Measurements from ENCODE around the gene CPNE9. TPM values are rescaled to one million over a fixed set of nuclear protein-coding genes. Genes with fewer than 3 reads are reported as not detected.

Gene CPNE9, protein sequence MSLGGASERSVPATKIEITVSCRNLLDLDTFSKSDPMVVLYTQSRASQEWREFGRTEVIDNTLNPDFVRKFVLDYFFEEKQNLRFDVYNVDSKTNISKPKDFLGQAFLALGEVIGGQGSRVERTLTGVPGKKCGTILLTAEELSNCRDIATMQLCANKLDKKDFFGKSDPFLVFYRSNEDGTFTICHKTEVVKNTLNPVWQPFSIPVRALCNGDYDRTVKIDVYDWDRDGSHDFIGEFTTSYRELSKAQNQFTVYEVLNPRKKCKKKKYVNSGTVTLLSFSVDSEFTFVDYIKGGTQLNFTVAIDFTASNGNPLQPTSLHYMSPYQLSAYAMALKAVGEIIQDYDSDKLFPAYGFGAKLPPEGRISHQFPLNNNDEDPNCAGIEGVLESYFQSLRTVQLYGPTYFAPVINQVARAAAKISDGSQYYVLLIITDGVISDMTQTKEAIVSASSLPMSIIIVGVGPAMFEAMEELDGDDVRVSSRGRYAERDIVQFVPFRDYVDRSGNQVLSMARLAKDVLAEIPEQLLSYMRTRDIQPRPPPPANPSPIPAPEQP
- polyA plus RNA-seq = under 1 TPM in 2 of 4 donors, not detected in 2; 0.35 to 0.92 TPM
- long read RNA-seq, donor 1 = 0 reads
- long read RNA-seq, donor 2 = 0 reads
- long read RNA-seq, donor 3 = 0 reads
- long read RNA-seq, donor 4 = 0 reads
- long read RNA-seq, donor 5 = 0 reads
- long read RNA-seq, donor 6 = 0 reads
- long read RNA-seq, donor 7 = 0 reads
- long read RNA-seq, donor 8 = 0 reads
- long read RNA-seq, donor 9 = 0 reads
- long read RNA-seq, donor 10 = 0 reads

DNA sequence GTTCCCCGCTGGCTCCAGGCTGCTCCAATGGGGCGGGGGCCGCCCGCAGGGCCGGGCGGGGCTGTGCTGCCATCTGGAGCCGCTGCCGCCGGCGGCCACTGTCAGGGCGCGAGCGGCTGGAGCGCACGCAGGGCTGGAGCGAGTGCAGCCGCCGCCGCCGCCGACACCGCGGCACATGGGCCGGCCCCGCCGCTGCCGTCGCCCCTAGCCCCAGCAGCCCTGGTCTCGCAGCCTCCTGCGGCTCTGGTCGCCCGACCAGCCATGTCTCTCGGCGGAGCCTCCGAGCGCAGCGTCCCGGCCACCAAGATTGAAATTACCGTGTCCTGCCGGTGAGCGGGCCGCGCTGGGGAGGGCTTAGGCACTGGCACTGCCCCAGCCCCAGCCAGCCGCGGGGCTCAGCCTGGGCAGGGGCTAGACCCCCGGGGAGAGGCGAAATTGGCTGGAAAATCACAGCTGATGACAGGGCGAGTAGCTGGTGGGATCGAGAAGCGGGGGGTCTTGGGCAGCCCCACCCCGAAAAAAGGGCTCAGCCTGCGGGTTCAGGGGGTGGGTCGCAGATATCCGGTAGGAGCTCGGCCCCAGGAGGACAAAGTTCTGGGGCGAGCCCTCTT is at the start of gene CPNE9:
TSS of gene CPNE9 (plus strand) at position 98 of the 611 bp plus-strand sequence. CDS start at position 262, 164 bp downstream.
- H3K4me3 ChIP-seq (ENCODE audit: low read depth in 1 of 3, low read length in 3 of 3) = peak within 1 kb of the TSS in 2 of 3 donors; percentile 19 to 27
- 1 to 7% (median 3%) methylated on average over 33 to 56 of the region's 56 CpGs for WGBS, 3 donors
- H3K9me3 ChIP-seq (ENCODE audit: control insufficient read depth in 2 of 2, insufficient read depth in 1 of 2, low read depth in 1 of 2, low read length in 1 of 2) = no peaks in the 10 kb centered on the region
- FAIRE-seq = no peak
- DNase-seq = peak in 1 of 2 donors; percentile 17
- peaks cover 3 to 13% (median 13%) of the 10 kb centered on the region in 3 donors for H3K4me1 ChIP-seq (ENCODE audit: control insufficient read depth in 3 of 3, insufficient read depth in 2 of 3, low read depth in 1 of 3, low read length in 2 of 3)
- no peak within 1 kb of the TSS for H3K27ac ChIP-seq (ENCODE audit: low read depth in 1 of 3, low read length in 2 of 3)
- H3K36me3 ChIP-seq (ENCODE audit: control insufficient read depth in 3 of 3, insufficient read depth in 2 of 3, low read depth in 1 of 3, low read length in 3 of 3) = peaks cover 3 to 23% (median 5%) of the 10 kb centered on the region in 3 donors
- peaks cover 0 to 19% (median 0%) of the 10 kb centered on the region in 3 donors for H3K27me3 ChIP-seq (ENCODE audit: control insufficient read depth in 3 of 3, insufficient read depth in 3 of 3, low read length in 3 of 3)

DNA sequence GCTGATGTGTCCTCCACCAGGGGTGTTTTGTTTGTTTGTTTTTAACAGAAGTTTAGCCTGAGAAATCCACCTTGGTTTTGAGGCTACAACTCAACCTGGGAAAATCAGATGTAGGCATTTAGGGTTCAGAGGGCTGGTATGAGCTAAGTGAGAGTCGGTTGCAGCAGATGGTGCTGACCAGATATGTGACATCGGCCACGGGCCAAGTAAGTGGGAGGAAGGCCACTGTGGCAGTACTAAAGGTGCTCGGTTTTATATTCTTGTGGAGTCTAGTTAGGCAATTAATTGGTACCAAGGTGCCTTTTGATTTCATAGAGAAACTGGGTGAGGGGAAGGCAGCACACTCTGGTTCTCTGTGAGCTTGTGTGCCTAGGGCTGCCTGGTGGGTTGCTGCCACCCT is 43.8 kb upstream of the CPNE9 start:
- FAIRE-seq (no peak), DNase-seq (no peak)
- H3K9me3 ChIP-seq (ENCODE audit: control insufficient read depth in 2 of 2, insufficient read depth in 1 of 2, low read depth in 1 of 2, low read length in 1 of 2) = no peaks in the 10 kb centered on the region
- 93 to 94% (median 94%) methylated on average over 4 of the region's 4 CpGs for WGBS, 3 donors
- H3K4me1 ChIP-seq (ENCODE audit: control insufficient read depth in 3 of 3, insufficient read depth in 2 of 3, low read depth in 1 of 3, low read length in 2 of 3) = no peaks in the 10 kb centered on the region
- H3K27ac ChIP-seq (ENCODE audit: low read depth in 1 of 3, low read length in 2 of 3) = no peak overlapping the region
- H3K36me3 ChIP-seq (ENCODE audit: control insufficient read depth in 3 of 3, insufficient read depth in 2 of 3, low read depth in 1 of 3, low read length in 3 of 3) = peaks cover 7 to 66% (median 40%) of the 10 kb centered on the region in 3 donors
- H3K27me3 ChIP-seq (ENCODE audit: control insufficient read depth in 3 of 3, insufficient read depth in 3 of 3, low read length in 3 of 3) = no peaks in the 10 kb centered on the region
- no peak overlapping the region for H3K4me3 ChIP-seq (ENCODE audit: low read depth in 1 of 3, low read length in 3 of 3)

DNA sequence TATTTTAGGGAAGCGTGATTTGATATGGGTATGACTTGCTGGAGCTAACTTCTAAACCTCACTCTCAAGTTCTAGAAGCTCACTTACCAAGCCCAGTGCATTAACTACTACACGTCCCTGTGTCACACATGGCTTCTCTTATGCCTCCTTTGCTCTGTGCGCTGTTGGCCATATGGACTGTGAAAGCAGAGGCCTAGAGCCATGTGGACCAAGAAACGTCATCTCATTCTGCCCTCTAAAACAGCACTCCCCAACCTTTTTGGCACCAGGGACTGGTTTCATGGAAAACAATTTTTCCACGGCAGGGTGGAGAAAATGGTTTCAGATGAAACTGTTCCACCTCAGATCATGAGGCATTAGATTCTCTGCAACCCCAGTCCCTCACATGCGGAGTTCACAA is 42.7 kb upstream of the CPNE9 start:
- Histone ChIP-seq H3K27ac (ENCODE audit: low read depth in 1 of 3, low read length in 2 of 3) (no peak overlapping the region), H3K4me3 (ENCODE audit: low read depth in 1 of 3, low read length in 3 of 3) (no peak overlapping the region), H3K36me3 (ENCODE audit: control insufficient read depth in 3 of 3, insufficient read depth in 2 of 3, low read depth in 1 of 3, low read length in 3 of 3) (peaks cover 7 to 60% (median 44%) of the 10 kb centered on the region in 3 donors), H3K9me3 (ENCODE audit: control insufficient read depth in 2 of 2, insufficient read depth in 1 of 2, low read depth in 1 of 2, low read length in 1 of 2) (no peaks in the 10 kb centered on the region), H3K27me3 (ENCODE audit: control insufficient read depth in 3 of 3, insufficient read depth in 3 of 3, low read length in 3 of 3) (no peaks in the 10 kb centered on the region), H3K4me1 (ENCODE audit: control insufficient read depth in 3 of 3, insufficient read depth in 2 of 3, low read depth in 1 of 3, low read length in 2 of 3) (no peaks in the 10 kb centered on the region)
- DNase-seq (no peak), FAIRE-seq (no peak)
- 91% methylated on average over 6 of the region's 6 CpGs for WGBS, 3 donors

DNA sequence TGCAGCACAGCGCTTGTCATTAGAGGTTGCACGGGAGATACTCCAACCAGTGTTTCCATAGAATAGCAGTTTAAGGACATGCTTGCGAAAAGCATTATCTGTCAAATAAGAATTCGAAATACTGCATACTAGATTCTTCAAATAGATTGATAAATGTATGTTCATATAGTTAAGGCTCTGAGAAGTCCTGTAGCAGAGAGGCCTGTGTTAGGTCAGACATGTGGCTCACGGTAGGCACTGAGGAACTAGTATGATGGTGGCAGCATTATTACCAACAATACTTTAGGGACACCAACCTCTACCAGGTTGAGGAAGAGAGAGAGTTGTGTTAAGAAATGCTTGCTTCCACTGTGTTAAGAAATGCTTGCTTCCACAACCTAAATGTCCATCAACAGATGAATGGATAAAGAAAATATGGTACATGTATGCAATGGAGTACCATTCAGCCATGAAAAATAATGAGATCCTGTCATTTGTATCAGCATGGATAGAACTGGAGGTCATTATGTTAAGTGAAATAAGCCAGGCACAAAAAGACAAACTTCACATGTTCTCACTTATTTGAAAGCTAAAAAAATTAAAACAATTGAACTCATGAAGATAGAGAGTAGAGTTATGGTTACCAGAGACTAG is 39.4 kb upstream of the CPNE9 start:
- H3K36me3 ChIP-seq (ENCODE audit: control insufficient read depth in 3 of 3, insufficient read depth in 2 of 3, low read depth in 1 of 3, low read length in 3 of 3) = peaks cover 5 to 63% (median 34%) of the 10 kb centered on the region in 3 donors
- no peaks in the 10 kb centered on the region for H3K27me3 ChIP-seq (ENCODE audit: control insufficient read depth in 3 of 3, insufficient read depth in 3 of 3, low read length in 3 of 3)
- no peaks in the 10 kb centered on the region for H3K9me3 ChIP-seq (ENCODE audit: control insufficient read depth in 2 of 2, insufficient read depth in 1 of 2, low read depth in 1 of 2, low read length in 1 of 2)
- FAIRE-seq (no peak), DNase-seq (no peak)
- no peaks in the 10 kb centered on the region for H3K4me1 ChIP-seq (ENCODE audit: control insufficient read depth in 3 of 3, insufficient read depth in 2 of 3, low read depth in 1 of 3, low read length in 2 of 3)
- no peak overlapping the region for H3K4me3 ChIP-seq (ENCODE audit: low read depth in 1 of 3, low read length in 3 of 3)
- no peak overlapping the region for H3K27ac ChIP-seq (ENCODE audit: low read depth in 1 of 3, low read length in 2 of 3)
- 97 to 99% (median 99%) methylated on average over 5 of the region's 5 CpGs for WGBS, 3 donors

DNA sequence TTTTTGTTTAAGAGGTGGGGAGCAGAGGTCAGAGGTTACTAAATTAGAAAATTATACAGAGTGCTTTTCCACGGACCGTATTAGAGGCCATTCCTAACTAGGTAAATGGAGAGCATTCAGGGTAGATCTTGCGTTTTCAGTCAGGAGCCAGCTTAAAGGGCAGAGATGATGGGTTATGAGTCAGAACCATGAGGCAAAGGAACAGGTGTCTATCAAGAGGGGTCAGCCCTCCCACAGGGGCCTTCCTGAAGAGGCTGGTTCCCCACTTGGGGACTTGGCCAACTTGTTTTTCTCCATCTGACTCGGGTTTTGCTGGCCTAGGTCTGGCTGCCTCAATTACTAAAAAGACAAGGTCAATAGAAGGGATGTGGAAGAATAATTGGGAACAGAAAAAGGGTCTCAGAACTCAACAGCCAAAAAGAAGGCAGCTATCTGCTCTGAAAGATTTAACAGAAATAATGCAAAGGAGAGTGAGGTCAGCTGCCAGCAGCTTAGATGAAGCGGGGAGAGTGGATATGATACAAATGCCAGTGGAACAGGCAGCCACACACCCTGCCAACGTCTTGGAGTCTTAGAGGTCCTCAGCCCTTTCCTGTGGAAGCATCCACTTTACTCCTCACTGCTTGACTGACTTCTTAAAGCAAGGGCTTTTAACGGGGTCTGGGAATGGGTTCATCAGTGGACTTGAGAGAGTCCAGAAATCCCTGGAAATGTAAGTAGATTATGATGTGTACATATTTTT is 36.8 kb upstream of the CPNE9 start:
- peaks cover 4 to 57% (median 35%) of the 10 kb centered on the region in 3 donors for H3K36me3 ChIP-seq (ENCODE audit: control insufficient read depth in 3 of 3, insufficient read depth in 2 of 3, low read depth in 1 of 3, low read length in 3 of 3)
- WGBS, 3 donors = 82 to 85% (median 82%) methylated on average over 7 of the region's 7 CpGs
- H3K4me1 ChIP-seq (ENCODE audit: control insufficient read depth in 3 of 3, insufficient read depth in 2 of 3, low read depth in 1 of 3, low read length in 2 of 3) = no peaks in the 10 kb centered on the region
- H3K4me3 ChIP-seq (ENCODE audit: low read depth in 1 of 3, low read length in 3 of 3) = no peak overlapping the region
- no peaks in the 10 kb centered on the region for H3K9me3 ChIP-seq (ENCODE audit: control insufficient read depth in 2 of 2, insufficient read depth in 1 of 2, low read depth in 1 of 2, low read length in 1 of 2)
- H3K27ac ChIP-seq (ENCODE audit: low read depth in 1 of 3, low read length in 2 of 3) = no peak overlapping the region
- no peaks in the 10 kb centered on the region for H3K27me3 ChIP-seq (ENCODE audit: control insufficient read depth in 3 of 3, insufficient read depth in 3 of 3, low read length in 3 of 3)
- DNase-seq = no peak
- no peak for FAIRE-seq

DNA sequence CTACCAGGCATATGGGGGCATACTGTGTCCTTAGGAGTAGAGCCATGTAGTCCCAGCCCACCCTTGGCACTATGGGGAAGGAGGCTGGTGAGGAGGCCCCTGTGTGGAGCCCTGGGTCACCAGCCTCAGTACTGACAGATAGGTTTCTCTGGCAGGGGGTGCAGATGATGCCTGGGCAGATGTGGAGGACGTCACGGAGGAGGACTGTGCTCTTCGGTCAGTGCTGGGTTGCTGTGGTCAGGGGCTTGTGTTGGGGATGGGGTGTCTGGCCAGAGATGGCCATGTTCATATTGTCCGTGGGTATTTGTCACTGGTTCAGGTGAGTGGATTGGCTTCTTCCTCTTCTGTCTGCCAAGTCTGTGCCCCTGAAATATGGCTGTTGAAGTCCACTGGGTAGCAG is 34.4 kb upstream of the CPNE9 start:
- WGBS, 3 donors = 90 to 97% (median 95%) methylated on average over 4 of the region's 4 CpGs
- FAIRE-seq (no peak), DNase-seq (no peak)
- H3K36me3 ChIP-seq (ENCODE audit: control insufficient read depth in 3 of 3, insufficient read depth in 2 of 3, low read depth in 1 of 3, low read length in 3 of 3) = peaks cover 14 to 54% (median 40%) of the 10 kb centered on the region in 3 donors
- no peaks in the 10 kb centered on the region for H3K27me3 ChIP-seq (ENCODE audit: control insufficient read depth in 3 of 3, insufficient read depth in 3 of 3, low read length in 3 of 3)
- no peak overlapping the region for H3K27ac ChIP-seq (ENCODE audit: low read depth in 1 of 3, low read length in 2 of 3)
- H3K4me1 ChIP-seq (ENCODE audit: control insufficient read depth in 3 of 3, insufficient read depth in 2 of 3, low read depth in 1 of 3, low read length in 2 of 3) = no peaks in the 10 kb centered on the region
- no peak overlapping the region for H3K4me3 ChIP-seq (ENCODE audit: low read depth in 1 of 3, low read length in 3 of 3)
- no peaks in the 10 kb centered on the region for H3K9me3 ChIP-seq (ENCODE audit: control insufficient read depth in 2 of 2, insufficient read depth in 1 of 2, low read depth in 1 of 2, low read length in 1 of 2)

DNA sequence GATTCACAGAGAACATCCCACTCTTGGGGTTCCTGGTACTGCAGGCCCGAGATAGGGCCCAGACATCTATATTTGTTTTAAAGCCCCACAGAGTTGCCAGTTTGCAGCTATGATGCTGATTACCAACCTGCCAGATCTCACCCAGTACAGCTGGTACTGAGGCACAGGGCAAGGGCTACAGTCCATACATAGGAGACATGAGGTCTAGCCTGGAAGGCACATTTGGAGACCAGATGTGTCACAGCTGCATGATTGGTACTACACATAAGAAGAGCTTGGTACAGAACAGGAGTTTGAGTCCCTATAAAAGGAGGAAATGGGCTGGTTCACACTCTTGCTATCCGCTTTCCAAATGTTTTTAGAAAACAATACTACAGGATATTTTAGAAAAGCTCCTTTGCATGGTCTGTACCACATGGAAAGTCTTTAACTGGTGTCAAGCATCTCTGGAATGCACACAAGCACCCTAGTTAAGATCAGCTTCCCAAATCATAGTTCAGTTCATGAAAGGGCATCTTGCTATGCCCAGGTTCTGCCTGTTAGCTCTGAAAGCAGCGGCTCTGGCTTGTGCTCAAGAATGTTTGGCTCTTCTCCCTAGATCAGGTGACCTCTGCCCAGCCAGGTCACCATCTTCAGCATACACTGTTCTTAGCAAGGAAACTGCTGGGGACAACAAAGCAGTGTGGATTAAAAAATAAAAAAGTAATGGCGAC is 33.8 kb upstream of the CPNE9 start:
- 73 to 85% (median 76%) methylated on average over 4 of the region's 4 CpGs for WGBS, 3 donors
- peaks cover 14 to 53% (median 37%) of the 10 kb centered on the region in 3 donors for H3K36me3 ChIP-seq (ENCODE audit: control insufficient read depth in 3 of 3, insufficient read depth in 2 of 3, low read depth in 1 of 3, low read length in 3 of 3)

More for the DNA sequence above, 33.8 kb upstream of the CPNE9 start:
- Histone ChIP-seq H3K27ac (ENCODE audit: low read depth in 1 of 3, low read length in 2 of 3) (no peak overlapping the region), H3K9me3 (ENCODE audit: control insufficient read depth in 2 of 2, insufficient read depth in 1 of 2, low read depth in 1 of 2, low read length in 1 of 2) (no peaks in the 10 kb centered on the region), H3K4me1 (ENCODE audit: control insufficient read depth in 3 of 3, insufficient read depth in 2 of 3, low read depth in 1 of 3, low read length in 2 of 3) (no peaks in the 10 kb centered on the region), H3K4me3 (ENCODE audit: low read depth in 1 of 3, low read length in 3 of 3) (no peak overlapping the region), H3K27me3 (ENCODE audit: control insufficient read depth in 3 of 3, insufficient read depth in 3 of 3, low read length in 3 of 3) (no peaks in the 10 kb centered on the region)
- no peak for DNase-seq
- FAIRE-seq = no peak
